GM12878 (cell line): ENCODE results near the gene HSD17B11. TPM values are rescaled to one million over a fixed set of nuclear protein-coding genes. Genes with fewer than 3 reads are reported as not detected.
"Not testable (repeated sequence)": the region's sequence is repeated elsewhere in the genome, so short reads cannot be mapped to it uniquely, and the experiment has no call there.

ENCODE experiments used
- ATAC-seq: fragments of 200-7000 bp; cut with Tn5 transposase; 3 replicates; pipeline ENCODE4 v1.9.1; 2020; ENCODE audit warnings: mild to moderate bottlenecking, moderate library complexity
- BruUV-seq: library from RNA; stranded (reverse); fragments of 400-500 nt; replicated peaks from 2 replicates; lab custom pipeline; 2021; lab: Mats Ljungman, UMichigan
- CTCF ChIA-PET: fragments of 300-600 bp; sonication (Branson Sonifier 250); formaldehyde crosslinking; extraction: SDS; loops from one replicate; lab custom pipeline; 2021; ENCODE audit warnings: inconsistent platforms; lab: Yijun Ruan, JAX
- POLR2A ChIA-PET: fragments of 350-600 bp; formaldehyde crosslinking; extraction: SDS; loops from one replicate; lab custom pipeline; 2021; ENCODE audit warnings: inconsistent platforms; lab: Charles Lee
- RAD21 ChIA-PET: fragments of 300-600 bp; sonication (Branson Sonifier 250); formaldehyde crosslinking; loops from one replicate; lab custom pipeline; 2023; ENCODE audit warnings: antibody characterized with exemption; ENCODE audit not compliant: unreplicated experiment; lab: Charles Lee
- SMC1A ChIA-PET: fragments of 300-600 bp; sonication (Branson Sonifier 250); formaldehyde crosslinking; loops from one replicate; lab custom pipeline; 2023; ENCODE audit not compliant: unreplicated experiment, uncharacterized antibody; lab: Charles Lee
- DNase-seq: peaks from one replicate; pipeline ENCODE4 v3.0.0-alpha.2; 2011; ENCODE audit warnings: low read depth, low spot score
- FAIRE-seq: peaks from 3 replicates; lab custom pipeline; 2011; peaks lifted over from hg19 to GRCh38; lab: Jason Lieb, UNC
- H2AFZ ChIP-seq: 2 replicates; pipeline ENCODE4 v1.6.0; 2011; ENCODE audit warnings: low read depth, low read length, control low read depth; ENCODE audit not compliant: control insufficient read depth
- H3K27ac ChIP-seq: 2 replicates; pipeline ENCODE4 v1.5.1; 2011; ENCODE audit warnings: control low read depth; ENCODE audit not compliant: control insufficient read depth, insufficient read depth
- H3K27me3 ChIP-seq, 2 experiments: replicated peaks in 1 of 2; 2 replicates each; pipeline versions ENCODE4 v1.6.0 to v1.6.1; 2011; ENCODE audit warnings: low read length in 1 of 2; ENCODE audit not compliant: control insufficient read depth in 2 of 2, insufficient read depth in 2 of 2
- H3K36me3 ChIP-seq, 2 experiments: 2 replicates each; pipeline ENCODE4 v1.5.1; 2011; ENCODE audit warnings: low read length in 1 of 2; ENCODE audit not compliant: control insufficient read depth in 2 of 2, insufficient read depth in 2 of 2
- H3K4me1 ChIP-seq: 2 replicates; pipeline ENCODE4 v1.6.1; 2011; ENCODE audit warnings: mild to moderate bottlenecking, low read length, moderate library complexity, mixed read lengths; ENCODE audit not compliant: control insufficient read depth, insufficient read depth
- H3K4me2 ChIP-seq: 2 replicates; pipeline ENCODE4 v1.6.0; 2011; ENCODE audit warnings: control low read depth; ENCODE audit not compliant: control insufficient read depth, insufficient read depth
- H3K4me3 ChIP-seq: fragments of 200-600 bp; sonication (generic); 2 replicates; pipeline ENCODE4 v1.5.1; 2016
- H3K79me2 ChIP-seq: 2 replicates; pipeline ENCODE4 v1.6.0; 2011; ENCODE audit warnings: low read length; ENCODE audit not compliant: control insufficient read depth, insufficient read depth
- H3K9ac ChIP-seq: 2 replicates; pipeline ENCODE4 v1.8.0; 2011; ENCODE audit warnings: low read length, control low read depth, mixed read lengths; ENCODE audit not compliant: control insufficient read depth, insufficient read depth
- H3K9me3 ChIP-seq: replicated peaks from 3 replicates; pipeline ENCODE4 v1.5.1; 2011; ENCODE audit warnings: mild to moderate bottlenecking, low read length; ENCODE audit not compliant: control insufficient read depth, insufficient read depth
- H4K20me1 ChIP-seq: 2 replicates; pipeline ENCODE4 v1.6.0; 2011; ENCODE audit not compliant: control insufficient read depth, insufficient read depth
- BHLHE40 ChIP-seq, 2 experiments: fragments of 450-650 bp in 1 of 2; IDR thresholded peaks; 2 replicates each; pipeline ENCODE4 v1.6.1; 2011 to 2017; ENCODE audit warnings: low read depth in 2 of 2, borderline replicate concordance in 1 of 2, improper control_type of control experiment in 1 of 2, low read length in 1 of 2, mild to moderate bottlenecking in 1 of 2
- MEF2A ChIP-seq: IDR thresholded peaks from 2 replicates; pipeline ENCODE4 v1.6.1; 2011; ENCODE audit warnings: low read depth, mild to moderate bottlenecking, low read length, moderate library complexity; ENCODE audit not compliant: insufficient read depth
- MTA3 ChIP-seq: IDR thresholded peaks from 2 replicates; pipeline ENCODE4 v1.6.1; 2012; ENCODE audit warnings: low read length, inconsistent platforms, borderline replicate concordance
- RBBP5 ChIP-seq: fragments of 200-600 bp; sonication (generic); conservative IDR thresholded peaks from 2 replicates; pipeline ENCODE4 v1.6.1; 2016
- ZBED1 ChIP-seq: IDR thresholded peaks from 2 replicates; pipeline ENCODE4 v1.6.1; 2016; ENCODE audit warnings: borderline replicate concordance
- WGBS: methylation state at CpG from one replicate; pipeline ENCODE4 v1.1.6; 2016; ENCODE audit warnings: low lambda C conversion rate; ENCODE audit not compliant: insufficient replicate concordance, insufficient coverage; ENCODE audit errors: missing lambda C conversion rate; 5-methylcytosine and 5-hydroxymethylcytosine counted together
- in situ Hi-C: fragments of 300-500 bp; cut with MboI; formaldehyde crosslinking; loops from 9 replicates; pipeline ENCODE4 v1.14.3; 2018; ENCODE audit warnings: mixed read lengths
- intact Hi-C: fragments of 100-400 bp; cut with micrococcal nuclease; formaldehyde crosslinking; loops from one replicate; pipeline ENCODE4 v1.14.2; 2022; ENCODE audit not compliant: unreplicated experiment
- polyA plus RNA-seq, 11 experiments: library from polyadenylated mRNA; depleted of rRNA in 4 of 11; unstranded in 6 of 11; stranded (reverse) in 5 of 11; fragments of >200 nt; fragmentation: Nextera tagmentation in 4 of 11; fragmentation: Illumina TruSeq in 1 of 11; extraction: Ambion mirVana in 4 of 11; extraction: Trizol in 1 of 11; gene quantifications; 1 replicate in 1 of 11; 2 replicates in 10 of 11; pipeline versions ENCODE4 v1.2.1 to v1.2.3, GENCODE V29; 2011 to 2016; ENCODE audit warnings: inconsistent platforms in 2 of 11, missing spikeins in 2 of 11, low read depth in 1 of 11
- total RNA-seq, 4 experiments: library from RNA; depleted of rRNA in 3 of 4; stranded (reverse); fragments of >200 nt in 3 of 4; fragmentation: Illumina TruSeq in 1 of 4; extraction: Trizol in 1 of 4; gene quantifications; 2 replicates each; pipeline versions ENCODE4 v1.2.1 to v1.2.3, GENCODE V29; 2013 to 2021

The HSD17B11 gene
- total and polyA plus RNA-seq, 10 of the 15 experiments (the other 5 are each of a cell fraction or from before 2014, with no cell fraction given): 10.3 to 29.5 (median 17.7) TPM

DNA sequence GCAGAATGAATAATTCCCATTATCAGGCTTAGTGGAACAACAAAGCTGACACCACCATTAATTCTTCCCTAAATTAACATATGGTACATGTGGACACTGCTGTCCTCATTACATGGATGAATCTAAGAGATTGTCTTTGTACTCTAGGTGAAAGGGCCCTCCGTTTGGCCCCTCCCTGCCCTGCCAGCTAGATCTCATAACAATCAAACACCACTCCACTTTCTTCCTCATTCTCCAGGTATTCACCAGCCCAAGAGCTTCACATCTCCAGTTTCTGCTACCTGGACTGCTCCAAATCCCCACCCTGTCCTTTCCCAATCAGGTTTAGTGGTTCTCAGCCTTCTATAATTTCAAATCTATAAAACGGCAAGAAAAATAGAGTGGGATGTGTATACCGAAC is 3.8 kb downstream of the HSD17B11 start (continued):
- TF ChIP-seq ZBED1 (no peak), MTA3 (no peak), BHLHE40 (IDR thresholded peaks at IDR 0.05; ENCODE audit: borderline replicate concordance in 1 of 2, low read depth in 2 of 2, low read length in 1 of 2) (no peak), RBBP5 (no peak), MEF2A (no peak)
- TF ChIP-seq, all 136 proteins: peak for 0

DNA sequence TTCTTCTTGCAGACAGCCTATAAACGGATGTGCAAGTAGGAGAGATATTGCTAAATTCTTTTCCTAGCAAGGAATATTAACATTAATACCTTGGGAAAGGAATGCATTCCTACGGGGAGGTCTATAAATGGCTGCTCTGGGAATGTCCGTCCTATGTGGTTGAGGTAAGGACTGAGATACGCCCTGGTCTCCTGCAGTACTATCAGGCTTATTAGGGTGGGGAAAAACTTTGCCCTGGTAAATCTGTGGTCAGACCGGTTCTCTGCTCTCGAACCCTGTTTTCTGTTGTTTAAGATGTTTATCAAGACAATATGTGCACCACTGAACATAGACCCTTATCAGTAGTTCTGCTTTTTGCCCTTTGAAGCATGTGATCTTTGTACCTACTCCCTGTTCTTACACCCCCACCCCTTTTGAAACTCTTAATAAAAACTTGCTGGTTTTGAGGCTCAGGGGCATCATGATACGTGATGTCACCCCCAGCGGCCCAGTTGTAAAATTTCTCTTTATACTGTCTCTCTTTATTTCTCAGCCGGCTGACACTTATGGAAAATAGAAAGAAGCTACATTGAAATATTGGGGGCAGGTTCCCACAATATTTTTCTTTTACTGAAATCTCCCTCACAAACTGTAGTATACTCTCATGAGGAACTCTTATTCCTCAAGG is 6.4 kb downstream of the HSD17B11 start:
- peaks cover 14% of the 10 kb centered on the region for H3K79me2 ChIP-seq
- ATAC-seq, H3K4me1 ChIP-seq, H2AFZ ChIP-seq, H3K27ac ChIP-seq, BruUV-seq, H3K4me2 ChIP-seq, H3K36me3 ChIP-seq, H4K20me1 ChIP-seq, FAIRE-seq, H3K9me3 ChIP-seq, intact Hi-C loops, DNase-seq, in situ Hi-C loops, H3K27me3 ChIP-seq, RAD21 ChIA-PET, POLR2A ChIA-PET, H3K9ac ChIP-seq, H3K4me3 ChIP-seq, SMC1A ChIA-PET: not testable (repeated sequence)
- CTCF ChIA-PET: interaction anchor here (1.3 to 1.5 kb wide), 2 partner anchors 8 to 38 kb away, joined by 4 to 7 read pairs; partner anchors contain the start of gene NUDT9
- WGBS: 82% methylated on average over 9 of the region's 9 CpGs
